ENCODE results near the gene TMEM200A.

Gene TMEM200A

DNA sequence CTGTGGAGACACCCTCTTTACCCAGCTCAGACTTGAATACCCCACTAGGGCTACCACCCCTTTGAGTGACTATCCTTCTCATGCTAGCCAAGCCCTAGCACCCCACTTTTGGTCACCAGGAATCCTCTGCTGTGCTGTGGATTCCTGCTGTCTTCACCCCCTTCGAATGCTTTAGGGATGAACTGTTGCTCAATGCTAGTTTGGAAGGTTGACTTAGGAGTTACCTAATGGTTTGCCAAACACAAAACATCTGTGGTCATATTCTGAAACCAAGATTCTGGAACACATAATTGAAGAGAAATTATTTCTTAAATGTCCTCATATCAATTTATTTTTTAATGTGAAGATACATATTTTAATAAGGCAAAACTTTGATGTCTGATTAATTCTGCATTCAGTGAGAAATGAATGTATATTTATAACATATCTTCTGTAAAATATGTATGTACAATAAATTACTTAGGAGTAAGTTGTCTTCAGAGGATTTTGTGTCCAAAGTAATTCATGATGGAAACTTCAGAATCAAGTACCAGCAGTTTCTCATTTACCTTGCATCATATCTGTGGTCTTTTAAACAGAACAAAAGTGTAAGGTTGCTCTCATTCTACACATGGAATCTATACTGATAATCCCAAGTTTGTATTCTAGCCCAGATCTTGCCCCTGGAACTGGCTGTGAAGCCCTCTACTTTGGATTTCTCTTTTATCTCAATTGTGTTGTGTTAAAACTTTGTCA, 46.9 kb downstream of the TMEM200A start:
- Histone ChIP-seq H3K4me3 (no peak overlapping the region), H3K36me3 (no peaks in the 10 kb centered on the region), H3K27ac (no peak overlapping the region), H3K27me3 (no peaks in the 10 kb centered on the region), H3K9me3 (peaks cover 0 to 2% (median 0%) of the 10 kb centered on the region in 3 donors), H3K4me1 (no peaks in the 10 kb centered on the region)
- no peak for DNase-seq
- intact Hi-C loops (cut with DNase I; ENCODE audit: low total_unique reads): no loop called here
- TF ChIP-seq, protein P1, sequence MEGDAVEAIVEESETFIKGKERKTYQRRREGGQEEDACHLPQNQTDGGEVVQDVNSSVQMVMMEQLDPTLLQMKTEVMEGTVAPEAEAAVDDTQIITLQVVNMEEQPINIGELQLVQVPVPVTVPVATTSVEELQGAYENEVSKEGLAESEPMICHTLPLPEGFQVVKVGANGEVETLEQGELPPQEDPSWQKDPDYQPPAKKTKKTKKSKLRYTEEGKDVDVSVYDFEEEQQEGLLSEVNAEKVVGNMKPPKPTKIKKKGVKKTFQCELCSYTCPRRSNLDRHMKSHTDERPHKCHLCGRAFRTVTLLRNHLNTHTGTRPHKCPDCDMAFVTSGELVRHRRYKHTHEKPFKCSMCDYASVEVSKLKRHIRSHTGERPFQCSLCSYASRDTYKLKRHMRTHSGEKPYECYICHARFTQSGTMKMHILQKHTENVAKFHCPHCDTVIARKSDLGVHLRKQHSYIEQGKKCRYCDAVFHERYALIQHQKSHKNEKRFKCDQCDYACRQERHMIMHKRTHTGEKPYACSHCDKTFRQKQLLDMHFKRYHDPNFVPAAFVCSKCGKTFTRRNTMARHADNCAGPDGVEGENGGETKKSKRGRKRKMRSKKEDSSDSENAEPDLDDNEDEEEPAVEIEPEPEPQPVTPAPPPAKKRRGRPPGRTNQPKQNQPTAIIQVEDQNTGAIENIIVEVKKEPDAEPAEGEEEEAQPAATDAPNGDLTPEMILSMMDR (IDR thresholded peaks at IDR 0.05): no peak

DNA sequence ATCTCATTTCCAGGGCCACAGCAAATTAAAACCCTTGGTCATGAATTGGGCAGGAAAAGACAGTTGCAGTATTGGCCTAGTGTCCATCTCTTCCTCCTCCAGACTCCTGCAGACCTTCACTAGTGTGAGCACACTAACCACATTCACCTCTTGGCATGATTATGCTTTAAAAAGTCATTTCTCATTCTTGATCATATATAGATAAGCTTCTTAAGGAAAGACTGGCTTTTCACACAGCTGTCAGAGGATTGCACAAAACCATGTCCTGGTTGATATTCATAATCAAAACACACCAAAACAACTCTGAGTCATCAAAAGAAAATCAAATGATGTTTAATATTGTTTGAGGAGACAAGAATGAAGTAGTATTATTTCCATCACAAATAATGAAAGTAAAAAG, 52.1 kb downstream of the TMEM200A start:
- intact Hi-C loops (cut with DNase I; ENCODE audit: low total_unique reads): no loop called here
- Histone ChIP-seq H3K4me1 (no peaks in the 10 kb centered on the region), H3K9me3 (no peaks in the 10 kb centered on the region), H3K36me3 (no peaks in the 10 kb centered on the region), H3K27ac (no peak overlapping the region), H3K27me3 (no peaks in the 10 kb centered on the region), H3K4me3 (no peak overlapping the region)
- no peak for DNase-seq
- TF ChIP-seq, protein P1 (IDR thresholded peaks at IDR 0.05): no peak

DNA sequence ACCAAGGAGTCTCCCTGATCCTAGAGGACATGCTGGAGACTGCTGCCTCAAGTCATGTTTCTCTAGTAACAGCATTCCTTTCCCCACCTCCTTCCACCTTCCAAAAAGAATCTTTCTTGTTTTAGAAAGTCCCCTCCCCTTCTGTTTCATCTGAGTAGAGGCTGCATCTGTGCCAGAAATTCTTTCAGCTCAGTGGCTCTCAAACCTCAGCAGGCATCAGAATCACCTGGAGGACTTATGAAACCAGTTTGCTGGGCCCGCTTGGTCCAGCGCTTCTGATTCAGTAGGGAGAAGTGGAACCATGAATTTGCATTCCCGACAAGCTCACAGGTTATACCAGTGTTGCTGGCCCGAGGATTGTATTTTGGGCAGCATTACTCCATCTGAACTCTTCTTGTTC, 55.1 kb downstream of the TMEM200A start:
- intact Hi-C loops (cut with DNase I; ENCODE audit: low total_unique reads): no loop called here
- TF ChIP-seq, protein P1 (IDR thresholded peaks at IDR 0.05): no peak
- H3K4me3 ChIP-seq: no peak overlapping the region
- H3K4me1 ChIP-seq: no peaks in the 10 kb centered on the region
- H3K27ac ChIP-seq: no peak overlapping the region
- no peaks in the 10 kb centered on the region for H3K9me3 ChIP-seq
- no peaks in the 10 kb centered on the region for H3K27me3 ChIP-seq
- no peak for DNase-seq
- H3K36me3 ChIP-seq: no peaks in the 10 kb centered on the region

DNA sequence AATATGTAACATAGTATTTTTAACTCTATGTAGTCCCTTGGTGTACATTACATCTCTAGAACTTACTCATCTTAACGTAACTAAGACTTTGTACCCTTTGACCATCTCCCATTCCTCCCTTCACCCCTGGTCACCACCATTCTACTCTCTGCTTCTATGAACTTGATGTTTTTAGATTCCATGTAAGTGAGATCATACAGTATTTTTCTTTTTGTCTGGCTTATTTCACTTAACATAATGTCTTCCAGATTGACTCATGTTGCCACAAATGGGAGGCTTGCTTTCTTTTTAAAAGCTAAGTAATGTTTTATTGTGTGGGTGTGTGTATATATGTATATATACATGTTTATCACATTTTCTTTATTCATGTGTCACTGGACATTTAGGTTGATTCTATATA, 55.8 kb downstream of the TMEM200A start:
- H3K4me3 ChIP-seq: no peak overlapping the region
- H3K9me3 ChIP-seq: no peaks in the 10 kb centered on the region
- DNase-seq: no peak
- H3K4me1 ChIP-seq: no peaks in the 10 kb centered on the region
- no peaks in the 10 kb centered on the region for H3K36me3 ChIP-seq
- no peaks in the 10 kb centered on the region for H3K27me3 ChIP-seq
- intact Hi-C loops (cut with DNase I; ENCODE audit: low total_unique reads): no loop called here
- no peak overlapping the region for H3K27ac ChIP-seq
- TF ChIP-seq, protein P1 (IDR thresholded peaks at IDR 0.05): no peak

DNA sequence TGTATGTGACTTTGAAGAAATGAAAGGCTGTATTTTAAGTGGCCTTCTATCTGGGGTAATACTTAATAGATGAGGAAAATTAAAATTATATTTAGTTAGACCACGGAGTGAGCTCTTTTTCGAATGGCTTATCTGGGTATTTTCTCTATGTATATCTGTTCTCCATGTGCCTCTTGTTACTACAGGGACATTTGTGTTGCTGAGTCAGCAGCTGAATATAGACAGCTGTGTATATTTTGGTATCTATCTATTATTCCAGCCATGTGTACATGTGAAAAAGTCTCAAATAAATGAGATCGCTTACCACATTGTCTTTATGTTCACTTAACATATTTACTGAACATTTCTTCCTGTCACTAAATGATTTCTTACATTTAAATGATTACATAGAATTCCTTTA, 57.2 kb downstream of the TMEM200A start:
- Histone ChIP-seq H3K36me3 (no peaks in the 10 kb centered on the region), H3K27ac (no peak overlapping the region), H3K9me3 (no peaks in the 10 kb centered on the region), H3K4me3 (no peak overlapping the region), H3K27me3 (no peaks in the 10 kb centered on the region), H3K4me1 (no peaks in the 10 kb centered on the region)
- DNase-seq: no peak
- intact Hi-C loops (cut with DNase I; ENCODE audit: low total_unique reads): no loop called here
- TF ChIP-seq, protein P1 (IDR thresholded peaks at IDR 0.05): no peak

DNA sequence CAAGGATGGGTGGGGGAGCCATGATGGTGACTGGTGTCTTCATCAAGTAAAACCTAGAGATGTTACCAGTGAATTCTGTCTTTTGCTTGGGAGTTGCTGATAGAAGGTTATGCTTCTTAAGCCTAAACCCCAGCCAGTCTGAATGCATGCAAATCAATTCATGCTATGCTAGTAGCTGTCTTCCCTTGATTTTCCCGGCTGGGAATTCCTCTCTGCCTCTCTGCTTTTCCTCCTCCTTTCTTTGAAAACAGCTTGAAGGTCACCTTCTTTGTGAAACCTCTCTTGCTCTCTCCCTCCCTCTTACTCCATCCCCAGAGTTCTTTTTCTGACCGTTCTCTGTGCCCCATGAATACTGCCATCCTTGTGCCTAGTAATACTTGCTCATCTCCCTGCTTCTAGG, 58.9 kb downstream of the TMEM200A start:
- TF ChIP-seq, protein P1 (IDR thresholded peaks at IDR 0.05): no peak
- no peak for DNase-seq
- intact Hi-C loops (cut with DNase I; ENCODE audit: low total_unique reads): no loop called here
- Histone ChIP-seq H3K9me3 (no peaks in the 10 kb centered on the region), H3K36me3 (no peaks in the 10 kb centered on the region), H3K27ac (no peak overlapping the region), H3K27me3 (no peaks in the 10 kb centered on the region), H3K4me1 (no peaks in the 10 kb centered on the region), H3K4me3 (no peak overlapping the region)
